Nucleus accumbens (tissue), 56 donors: ENCODE measurements around the gene SHROOM2.
"Not testable (repeated sequence)": the region's sequence is repeated elsewhere in the genome, so short reads cannot be mapped to it uniquely, and the experiment has no call there.

Experiments used
- DNase-seq, 56 donors: peaks; one replicate each; lab custom pipeline; 2025; lab: John Stamatoyannopoulos, UW

Gene SHROOM2

GRCh38 chrX:9785944-9786797, at the start of gene SHROOM2:
TSS of gene SHROOM2 (plus strand) at chrX:9786429. CDS start at chrX:9786546, 117 bp downstream.
- peak in 6 of 56 donors; percentile 0 to 32 (median 4) for DNase-seq

GRCh38 chrX:9737363-9737762, 48.9 kb upstream of the SHROOM2 start:
- no peak for DNase-seq

GRCh38 chrX:9738151-9738550, 48.1 kb upstream of the SHROOM2 start:
- no peak for DNase-seq

- no peak for DNase-seq
These were observed 47.1 kb upstream of the SHROOM2 start for GRCh38 chrX:9739130-9739529.

- DNase-seq: no peak
These were observed 40.7 kb upstream of the SHROOM2 start for GRCh38 chrX:9745417-9746115.

GRCh38 chrX:9746148-9746888, 39.9 kb upstream of the SHROOM2 start:
- no peak for DNase-seq

GRCh38 chrX:9747644-9748043, 38.6 kb upstream of the SHROOM2 start:
- DNase-seq: no peak

GRCh38 chrX:9749146-9749692, 37.0 kb upstream of the SHROOM2 start:
- DNase-seq: no peak

- DNase-seq: no peak
These were observed 28.9 kb upstream of the SHROOM2 start for GRCh38 chrX:9757366-9757765.

- no peak for DNase-seq
These were observed 28.1 kb upstream of the SHROOM2 start for GRCh38 chrX:9758021-9758638.

GRCh38 chrX:9759337-9759736, 26.9 kb upstream of the SHROOM2 start:
- no peak for DNase-seq

- DNase-seq: no peak
These were observed 21.0 kb upstream of the SHROOM2 start for GRCh38 chrX:9765072-9765736.

- peak in 12 of 56 donors; percentile 0 to 41 (median 4) for DNase-seq
These were observed 20.5 kb upstream of the SHROOM2 start, which contains the start of gene GPR143 for GRCh38 chrX:9765737-9766097. TSS of gene GPR143 (minus strand) at chrX:9765847. CDS start at chrX:9765817, 30 bp downstream.

GRCh38 chrX:9767375-9767774, 18.9 kb upstream of the SHROOM2 start:
- DNase-seq: no peak

- not testable (repeated sequence) for DNase-seq
These were observed 17.8 kb upstream of the SHROOM2 start for GRCh38 chrX:9768321-9768839.

GRCh38 chrX:9770319-9770718, 15.9 kb upstream of the SHROOM2 start:
- DNase-seq: no peak

GRCh38 chrX:9772943-9773342, 13.3 kb upstream of the SHROOM2 start:
- no peak for DNase-seq

- no peak for DNase-seq
These were observed 10.3 kb upstream of the SHROOM2 start for GRCh38 chrX:9775930-9776329.

GRCh38 chrX:9781941-9782340, 4.3 kb upstream of the SHROOM2 start:
- no peak for DNase-seq
